Cortex of kidney (tissue), 1 donor: ENCODE data around the gene FA2H.

ENCODE experiments used
- DNase-seq: peaks from one replicate; lab custom pipeline; 2025; lab: John Stamatoyannopoulos, UW

The FA2H gene

DNA sequence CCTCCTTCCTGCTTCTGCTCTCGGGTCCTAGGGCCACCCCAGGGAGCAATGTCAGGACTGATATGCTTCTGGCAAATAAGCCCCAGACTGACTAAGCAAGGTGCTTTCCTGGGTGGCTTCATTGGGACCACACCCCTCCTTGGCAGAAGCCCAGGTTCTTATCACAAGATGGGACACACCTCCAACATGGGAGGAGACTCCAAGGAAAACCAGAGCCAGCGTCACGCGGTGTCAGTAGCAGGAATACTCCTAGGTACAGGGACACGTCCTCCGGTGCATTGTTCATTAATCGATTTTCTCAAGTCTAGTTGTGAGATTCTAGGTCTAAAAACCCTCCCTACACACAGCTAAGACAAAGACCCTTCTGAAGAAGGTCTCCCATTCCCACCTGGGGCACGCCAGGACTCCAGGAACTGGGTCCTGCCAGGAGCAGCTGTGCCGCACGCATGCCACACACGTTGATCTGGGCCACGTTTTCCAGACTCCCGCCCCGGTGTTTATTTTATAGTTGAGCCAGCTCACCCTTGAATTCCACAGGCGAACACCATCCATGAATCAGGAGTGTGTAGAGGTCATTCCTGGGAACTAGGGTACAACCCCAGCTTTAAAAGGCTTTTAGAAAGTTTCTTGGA, 30.8 kb downstream of the FA2H start:
- no peak for DNase-seq

DNA sequence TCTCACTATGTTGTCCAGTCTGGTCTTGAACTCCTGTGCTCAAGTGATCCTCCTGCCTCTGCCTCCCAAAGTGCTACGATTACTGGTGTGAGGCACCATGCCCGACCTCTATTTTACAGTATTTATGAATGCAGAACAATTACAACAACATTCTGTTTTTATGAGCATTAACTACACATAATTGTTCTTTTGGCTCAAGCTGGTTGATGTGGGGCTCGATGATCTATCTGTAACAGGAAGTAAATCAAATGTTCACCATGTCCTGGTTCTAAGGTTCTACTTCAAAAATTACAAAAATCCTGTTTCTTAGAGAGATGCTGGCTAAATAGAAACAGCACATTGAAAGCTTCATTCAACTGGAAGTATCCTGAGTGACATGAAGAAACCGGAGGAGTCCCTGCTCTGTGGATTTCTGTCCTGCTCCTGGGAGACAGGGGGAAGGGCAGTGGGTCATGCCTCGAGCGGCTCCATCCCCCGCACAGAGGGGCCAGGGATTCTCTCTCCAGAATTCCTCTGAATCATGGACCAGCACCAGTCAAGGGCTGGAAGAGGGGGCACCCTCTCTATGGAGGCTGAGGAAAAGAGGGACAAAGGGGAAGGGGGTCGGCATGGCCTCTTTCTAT, 31.5 kb downstream of the FA2H start:
- no peak for DNase-seq

DNA sequence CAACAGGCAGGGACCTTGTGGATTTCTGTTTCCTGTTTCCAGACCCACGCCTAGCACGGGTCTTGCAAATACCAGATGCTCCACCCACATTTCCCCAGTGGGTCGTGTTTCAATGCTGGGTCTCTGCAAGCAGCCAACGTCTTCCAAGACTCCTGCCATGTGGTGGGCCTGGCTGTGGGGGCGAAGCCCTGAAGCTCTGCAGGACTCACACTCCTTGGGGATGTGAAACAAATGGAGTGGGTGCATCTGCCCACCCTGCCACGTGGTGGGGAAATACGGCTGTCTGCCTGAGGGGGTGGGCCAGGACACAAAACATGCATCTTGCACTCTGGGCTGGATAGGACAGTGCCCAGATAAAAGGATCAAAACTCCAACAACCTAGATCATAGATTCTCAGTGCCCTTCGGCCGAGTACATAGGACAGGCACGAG, 32.6 kb downstream of the FA2H start:
- DNase-seq: no peak

DNA sequence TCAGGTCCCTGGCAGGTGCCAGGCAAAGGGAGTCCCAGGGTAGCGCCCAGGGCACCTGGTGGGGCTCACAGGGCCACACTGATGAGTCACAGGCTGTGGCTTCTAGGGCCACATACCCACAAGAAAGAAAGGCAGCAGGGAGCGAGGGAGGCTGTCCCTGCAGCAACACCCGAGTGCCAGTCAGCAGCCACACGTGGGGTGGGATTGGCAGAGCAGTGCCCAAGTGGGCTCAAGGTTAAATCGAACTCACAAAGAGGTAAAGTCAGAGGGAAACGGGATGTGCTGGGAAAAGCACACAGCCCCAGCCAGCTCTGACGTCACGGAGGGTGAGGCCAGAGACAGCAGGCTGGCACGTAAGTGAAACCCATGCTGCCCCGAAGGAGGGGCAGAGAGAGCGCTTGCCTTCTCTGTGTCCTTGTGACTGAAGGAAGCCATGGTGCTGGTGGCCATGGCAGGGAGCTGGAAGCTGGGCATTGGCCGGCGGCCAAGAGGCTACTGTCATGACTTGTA, 33.8 kb downstream of the FA2H start:
- DNase-seq: no peak

DNA sequence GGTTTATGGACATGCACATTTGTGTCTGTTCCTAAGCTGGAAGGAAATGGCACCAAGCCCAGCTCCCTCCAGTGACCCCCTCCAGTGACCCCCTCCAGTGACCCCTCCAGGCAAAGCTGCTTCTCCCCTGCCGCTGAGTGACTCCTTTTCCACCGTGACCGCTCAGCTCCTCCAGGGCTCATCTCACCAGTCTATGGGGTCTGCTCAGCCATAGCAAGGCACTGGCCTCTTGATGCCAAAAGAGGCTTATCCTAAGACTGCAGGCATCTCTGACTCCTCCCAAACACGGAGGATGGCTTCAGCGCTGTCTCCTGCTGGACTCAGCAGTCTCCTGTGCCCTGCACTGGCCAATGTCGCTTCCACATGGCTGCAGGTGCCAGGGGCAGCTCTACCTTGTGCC, 35.3 kb downstream of the FA2H start:
- DNase-seq: no peak

DNA sequence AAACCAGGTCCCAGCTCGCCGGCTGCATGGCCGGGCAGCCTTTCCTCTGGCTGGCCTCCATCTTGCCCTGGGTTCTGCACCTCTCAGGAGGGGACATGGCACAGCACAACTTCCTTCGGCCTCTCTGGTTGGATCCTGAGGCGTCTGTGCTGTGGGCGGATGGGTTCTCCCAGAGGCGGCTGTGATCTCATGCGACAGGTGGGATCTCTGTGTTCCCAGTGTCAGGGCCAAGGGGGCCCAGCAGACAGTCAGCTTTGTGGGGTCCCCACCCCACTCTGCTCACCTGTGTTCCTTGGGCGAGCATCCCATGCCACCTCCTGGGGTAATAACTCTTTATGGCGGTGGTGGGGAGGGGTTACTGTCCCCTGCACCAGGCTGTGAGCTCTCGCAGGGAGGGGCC, 35.8 kb downstream of the FA2H start:
- DNase-seq: no peak

DNA sequence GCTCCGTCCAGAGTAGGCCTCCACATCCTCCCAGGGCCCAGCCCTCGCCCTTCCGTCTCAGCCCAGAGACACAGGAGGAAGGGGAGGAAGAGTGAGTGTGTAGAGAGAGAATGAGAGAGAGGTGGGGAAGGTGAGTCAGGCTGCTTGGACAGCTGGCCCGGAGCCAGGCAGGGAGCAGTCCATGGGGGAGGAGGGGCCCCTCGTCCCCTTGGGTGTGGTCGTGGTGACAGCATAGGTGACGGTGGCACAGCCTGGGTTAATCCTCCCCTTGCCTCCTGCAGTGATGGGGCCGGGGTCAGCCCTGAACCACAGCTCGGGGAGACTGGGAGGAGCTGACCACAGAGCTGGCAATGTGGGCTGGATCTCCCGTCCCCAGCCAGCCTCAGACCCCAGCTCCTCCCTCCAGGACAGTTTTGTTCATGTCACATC, 36.5 kb downstream of the FA2H start:
- no peak for DNase-seq

DNA sequence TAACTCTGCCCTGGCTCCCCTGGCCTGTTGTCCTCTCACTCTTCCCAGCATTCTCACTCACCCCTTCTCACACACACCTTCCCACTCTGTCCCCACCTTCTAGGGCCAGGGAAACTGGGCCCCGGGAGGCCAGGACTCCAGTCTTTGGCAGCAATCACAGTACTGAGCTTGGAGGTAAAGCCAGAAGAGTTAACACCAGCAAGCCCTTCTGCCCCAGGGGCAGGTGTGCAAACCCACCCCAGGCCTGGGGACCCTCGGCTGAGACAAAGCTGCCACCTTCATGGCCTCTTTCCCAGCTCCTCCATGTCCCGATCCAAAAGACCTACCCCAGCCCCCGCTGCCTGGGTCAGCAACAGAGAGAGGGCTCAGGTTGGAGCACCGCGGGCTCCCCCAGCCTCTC, 37.1 kb downstream of the FA2H start:
- no peak for DNase-seq

DNA sequence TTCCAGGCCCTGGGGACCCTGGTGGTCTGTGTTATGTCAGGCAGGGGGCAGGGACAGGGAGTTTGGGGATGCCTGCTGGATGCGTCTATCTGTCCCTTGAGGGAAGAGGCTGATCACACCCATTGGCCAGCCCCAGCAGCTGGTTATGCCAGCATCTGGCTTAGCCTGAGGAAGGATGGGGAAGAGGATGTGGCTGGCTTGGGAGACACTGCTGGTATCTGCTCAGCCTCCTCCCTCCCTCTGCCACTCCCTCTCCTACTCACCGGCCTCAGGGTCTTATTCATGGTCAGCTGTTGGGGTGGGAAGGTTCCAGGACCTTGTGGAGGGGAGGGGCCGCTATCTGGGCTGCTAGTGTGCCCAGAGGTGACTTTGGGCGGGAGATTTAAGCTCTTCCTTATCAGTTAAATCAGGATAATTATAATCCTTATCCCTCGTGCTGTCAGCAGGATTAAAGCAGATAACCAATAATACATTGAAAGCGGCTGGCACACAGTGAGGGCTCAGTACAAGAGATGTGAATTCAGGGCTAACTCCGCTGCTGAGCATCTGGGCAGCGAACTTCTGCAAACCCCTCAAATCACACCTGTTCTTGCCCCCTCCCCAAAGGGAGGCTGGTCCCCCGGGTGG, 38.0 kb downstream of the FA2H start:
- no peak for DNase-seq

DNA sequence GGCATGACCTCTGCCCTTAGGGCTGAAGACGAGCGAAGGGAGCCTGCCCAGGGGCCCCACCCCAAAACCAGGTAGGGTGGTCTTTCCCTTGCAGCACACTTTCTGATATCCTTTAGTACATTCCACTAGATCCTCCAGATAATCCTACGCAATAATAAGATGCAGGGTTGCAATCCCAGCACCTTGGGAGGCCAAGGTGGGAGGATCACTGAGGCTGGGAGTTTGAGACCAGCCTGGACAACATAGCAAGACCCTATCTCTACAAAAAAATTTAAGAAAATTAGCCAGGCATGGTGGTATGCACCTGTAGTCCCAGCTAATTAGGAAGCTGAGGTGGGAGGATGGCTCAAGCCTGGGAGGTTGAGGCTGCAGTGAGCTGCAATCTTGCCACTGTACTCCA, 39.1 kb downstream of the FA2H start:
- DNase-seq: no peak

DNA sequence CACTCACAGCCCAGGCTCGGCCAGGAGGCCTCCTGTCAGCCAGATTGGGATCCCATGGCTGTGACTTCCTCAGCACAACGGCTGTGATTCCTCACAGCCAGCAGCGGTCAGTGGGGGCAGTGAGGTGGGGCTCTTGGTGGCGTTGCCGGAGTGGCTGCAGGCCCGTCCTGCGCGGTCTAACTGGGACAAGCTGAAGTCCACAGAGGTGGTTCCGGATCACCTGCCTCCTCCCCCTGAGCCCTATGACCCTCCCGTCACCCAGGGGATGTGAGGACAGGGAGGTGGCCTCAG, 39.5 kb downstream of the FA2H start:
- DNase-seq: no peak

DNA sequence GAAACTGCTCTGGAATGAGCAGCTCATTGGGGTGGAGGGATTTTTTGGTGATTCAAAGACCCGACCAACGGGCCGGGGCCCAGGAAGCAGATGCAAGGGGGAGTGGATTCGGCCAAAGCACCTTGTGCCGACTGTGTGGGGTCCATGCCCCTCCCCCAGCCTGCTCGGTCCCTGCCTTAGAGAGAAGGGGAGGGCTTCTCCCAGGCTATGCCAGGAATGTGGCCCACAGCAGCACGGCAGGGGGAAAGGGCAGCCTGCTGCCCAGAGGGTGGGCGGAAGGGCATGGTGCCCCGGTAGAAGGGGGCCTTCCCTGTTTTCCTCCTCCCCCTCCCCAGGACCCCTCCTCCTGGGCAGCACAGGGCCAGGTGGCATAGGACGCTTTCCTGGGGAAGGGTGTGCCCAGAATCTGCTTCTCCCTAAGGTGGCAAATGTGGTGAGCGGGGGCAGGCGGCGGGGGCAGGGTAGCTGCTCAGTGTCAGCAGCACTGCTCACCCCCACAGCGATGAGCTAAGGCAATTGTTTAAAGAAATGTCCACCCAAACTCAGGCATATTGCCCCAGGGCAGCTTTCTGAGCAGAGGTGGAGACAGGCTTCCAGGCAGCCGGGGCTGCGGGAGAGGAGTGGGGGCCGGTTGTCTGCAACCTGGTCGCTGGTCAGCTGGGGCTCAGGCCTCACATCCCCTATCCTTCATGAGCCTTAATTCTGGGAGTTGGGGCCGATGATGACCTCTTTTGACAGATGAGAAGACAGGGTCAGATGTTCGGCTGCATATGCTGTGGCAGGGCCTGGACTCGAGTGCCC, 40.1 kb downstream of the FA2H start:
- DNase-seq: no peak

DNA sequence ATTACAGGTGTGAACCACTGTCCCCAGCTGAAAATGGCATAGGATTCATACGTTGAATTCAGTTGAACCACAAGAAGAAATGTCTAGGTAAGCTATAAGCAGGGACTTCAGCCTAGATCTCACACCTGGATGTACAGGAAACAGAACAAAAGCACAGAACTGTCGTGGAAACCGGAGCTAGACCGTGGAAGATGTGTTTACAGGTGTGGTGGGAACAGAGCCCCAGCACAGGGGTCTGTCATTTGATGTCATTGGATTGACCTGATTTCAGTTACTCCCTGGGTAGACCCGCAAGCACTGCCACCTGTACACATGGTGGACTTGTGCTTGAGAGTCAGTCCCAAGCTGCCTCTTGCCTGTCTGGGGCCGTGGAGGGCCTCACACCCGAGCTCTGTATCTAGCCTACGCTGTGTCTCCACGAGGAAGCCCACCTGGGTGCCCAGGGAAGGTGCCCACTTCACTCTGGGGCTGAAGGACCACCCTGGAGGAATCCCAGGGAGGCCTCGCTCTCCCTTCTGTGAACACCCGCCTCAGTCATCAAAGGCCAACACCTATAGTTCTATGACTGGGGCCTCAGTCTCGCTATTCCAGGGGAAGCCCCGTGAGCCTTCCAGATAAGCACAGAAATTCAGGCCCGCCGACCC, 41.8 kb downstream of the FA2H start:
- no peak for DNase-seq

DNA sequence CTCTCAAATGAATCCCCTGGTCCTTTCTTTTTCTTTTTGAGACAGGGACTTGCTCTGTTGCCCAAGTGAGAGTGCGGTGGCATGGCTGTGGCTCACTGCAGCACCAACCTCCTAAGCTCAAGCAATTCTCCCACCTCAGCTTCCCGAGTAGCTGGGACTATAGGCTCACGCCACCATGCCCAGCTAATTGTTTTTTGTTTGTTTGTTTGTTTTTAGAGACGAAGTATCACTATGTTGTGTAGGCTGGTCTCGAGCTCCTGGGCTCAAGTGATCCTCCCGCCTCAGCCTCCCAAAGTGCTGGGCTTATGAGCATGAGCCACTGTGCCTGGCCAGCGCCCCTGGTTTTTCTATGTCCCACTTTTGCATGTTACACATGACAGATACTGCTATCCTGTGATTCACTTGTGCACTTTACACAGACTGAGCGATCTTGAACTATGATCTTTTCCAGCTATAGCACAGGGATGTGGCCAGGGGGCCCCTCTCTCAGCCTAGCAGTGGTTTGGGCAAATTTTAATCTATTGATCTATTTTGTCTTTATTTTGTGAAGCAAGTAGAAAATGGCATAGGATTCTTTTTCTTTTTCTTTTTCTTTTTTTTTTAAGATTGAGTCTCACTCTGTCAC, 42.7 kb downstream of the FA2H start:
- DNase-seq: no peak

DNA sequence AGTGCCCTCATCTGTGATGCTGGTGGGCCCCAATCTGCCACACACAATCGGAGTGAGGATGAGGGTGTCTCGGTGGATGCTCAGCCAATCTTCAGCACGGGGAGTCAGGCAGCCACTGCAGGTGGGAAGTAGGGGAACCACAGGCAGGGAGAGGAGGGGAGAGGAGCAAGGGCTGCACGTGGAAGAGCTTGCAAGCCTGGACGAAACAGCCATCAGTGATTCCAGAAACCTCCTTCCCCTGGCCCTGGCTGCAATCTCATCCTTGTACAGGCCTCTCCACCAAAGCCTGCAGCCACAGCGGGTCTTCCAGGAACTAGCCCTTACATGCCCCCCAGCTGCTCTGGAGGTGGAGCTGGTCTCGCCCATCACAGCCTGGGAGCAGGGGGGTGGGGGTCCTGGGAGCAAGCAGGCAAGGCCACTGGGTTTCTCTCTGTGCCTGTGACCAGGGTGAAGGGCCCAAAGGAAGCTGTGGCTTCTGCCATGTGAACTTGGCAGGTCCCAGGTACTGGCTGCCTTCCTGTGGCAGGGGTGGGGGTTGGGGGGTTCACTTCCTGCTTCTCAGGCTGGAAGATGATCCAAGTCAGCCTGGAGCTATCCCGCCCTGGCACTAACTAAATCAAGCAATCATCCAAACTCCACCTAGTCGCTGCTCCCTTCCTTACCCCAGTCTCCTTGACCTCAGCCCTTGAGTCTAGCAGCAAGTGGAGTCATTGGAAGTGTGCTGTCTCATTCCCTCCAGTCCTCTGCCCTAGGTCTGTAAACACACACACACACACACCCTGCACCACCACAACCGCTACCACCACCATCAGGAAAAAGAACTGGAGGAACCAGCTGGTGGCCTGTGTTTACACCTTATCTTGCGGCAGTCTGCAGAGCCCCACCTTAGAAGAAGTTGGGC, 44.6 kb downstream of the FA2H start:
- no peak for DNase-seq

DNA sequence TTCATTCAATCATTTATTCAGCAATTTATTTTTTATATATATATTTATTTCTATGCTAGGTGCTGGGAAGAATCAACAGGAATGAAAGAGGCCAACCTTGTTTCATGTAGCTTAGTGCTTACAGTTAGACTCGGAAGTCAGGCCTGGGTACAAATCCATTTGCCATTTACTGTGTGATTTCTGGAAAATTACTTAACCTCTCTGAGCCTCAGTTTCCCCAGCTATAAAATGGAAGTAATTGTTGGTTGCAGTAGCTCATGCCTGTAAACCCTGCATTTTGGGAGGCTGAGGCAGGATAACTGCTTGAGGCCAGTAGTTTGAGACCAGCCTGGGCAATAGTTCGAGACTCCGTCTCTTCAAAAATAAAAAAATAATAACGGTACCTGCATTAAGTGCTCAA, 46.7 kb downstream of the FA2H start:
- no peak for DNase-seq

DNA sequence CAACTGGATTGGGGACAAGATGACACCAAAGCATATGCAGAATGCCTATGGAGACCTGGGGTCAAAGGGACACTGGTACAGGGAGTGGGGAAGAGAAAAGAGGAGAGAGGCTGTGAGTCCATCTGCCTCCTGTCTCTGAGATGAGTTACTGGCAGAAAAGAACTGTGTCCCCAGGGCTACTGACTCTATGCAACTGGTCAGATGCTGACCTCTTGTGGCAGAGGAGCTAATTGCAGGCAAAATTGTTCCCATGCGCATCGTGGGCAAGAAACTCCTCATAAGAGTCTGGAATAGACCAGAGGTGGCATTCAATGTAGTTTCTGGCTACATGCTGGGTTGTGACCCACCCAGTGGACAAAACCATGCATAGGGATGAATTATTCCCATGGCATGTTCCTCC, 47.9 kb downstream of the FA2H start:
- no peak for DNase-seq

DNA sequence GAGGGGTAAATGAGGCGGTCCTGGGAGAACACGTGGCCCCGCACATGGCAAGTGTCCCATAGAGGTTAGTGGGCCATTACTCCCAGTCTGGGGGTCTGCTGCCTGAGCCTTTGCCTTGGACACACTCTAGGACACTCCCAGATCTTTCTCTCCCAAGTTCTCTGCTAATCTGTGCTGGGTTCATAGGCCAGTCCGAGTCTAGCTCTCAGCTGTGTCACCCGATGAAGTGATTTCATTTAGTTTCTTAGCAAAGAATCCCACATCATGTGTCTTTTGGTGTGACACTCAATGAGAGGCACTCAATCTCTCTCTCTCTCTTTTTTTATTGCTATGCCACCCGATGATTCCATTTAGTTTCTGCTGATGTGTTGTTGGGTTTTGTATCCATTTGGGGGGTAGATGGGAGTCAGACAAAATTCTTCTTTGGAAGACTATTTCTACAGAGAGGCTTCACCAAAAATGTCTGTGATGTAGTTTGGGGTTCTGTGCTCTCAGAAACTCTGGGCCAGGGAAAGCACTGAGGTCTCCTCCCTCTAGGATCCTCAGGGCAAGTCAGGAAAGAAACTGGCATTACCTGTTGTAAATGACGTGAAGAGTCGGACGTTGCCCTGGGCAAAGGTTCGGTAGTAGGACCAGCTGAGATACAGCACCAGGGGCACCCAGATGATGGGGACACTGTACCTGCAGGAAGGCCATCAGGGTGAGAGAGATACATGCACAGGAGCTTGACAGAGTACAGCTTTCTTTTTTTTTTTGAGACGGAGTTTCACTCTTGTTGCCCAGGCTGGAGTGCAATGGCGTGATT, 48.8 kb downstream of the FA2H start:
- no peak for DNase-seq

DNA sequence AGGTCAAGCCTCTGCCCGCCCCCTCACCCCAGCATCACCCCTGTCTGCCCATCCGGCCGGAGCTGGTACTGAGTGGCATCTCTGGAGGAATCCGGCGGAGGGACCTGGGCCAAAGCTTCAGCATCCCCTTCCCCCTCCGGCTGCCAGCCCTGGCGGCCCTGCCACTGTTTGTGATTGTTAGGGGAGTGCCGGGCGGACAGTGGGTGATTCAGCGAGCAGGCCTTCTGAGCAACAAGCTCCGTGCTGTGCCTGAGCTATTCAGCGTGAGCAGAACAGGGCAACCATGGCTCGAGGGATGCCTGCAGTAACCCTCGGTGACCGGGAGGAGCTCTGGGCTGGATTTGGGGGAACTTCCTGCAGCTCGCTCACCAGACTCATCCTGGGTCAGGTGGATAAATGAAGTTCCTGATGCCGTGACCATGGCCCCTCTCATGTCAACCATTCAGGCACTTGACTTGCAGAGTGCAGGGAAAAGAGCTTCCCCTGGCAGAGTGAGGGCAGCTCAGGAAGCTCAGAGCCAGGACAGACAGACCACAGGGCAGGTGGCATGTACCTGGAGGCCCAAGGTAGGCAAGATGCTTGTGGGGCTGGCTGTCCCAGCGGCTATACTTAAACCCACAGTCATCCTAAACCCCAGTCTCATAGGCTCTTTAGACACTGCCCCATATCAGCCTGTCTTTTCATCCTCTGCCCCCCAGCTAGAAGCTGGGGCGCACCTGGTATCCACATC, 49.6 kb downstream of the FA2H start:
- DNase-seq: no peak
